Breast epithelium (tissue), 3 donors: ENCODE results near the gene PLEKHM2.

Experiments
- POLR2A ChIP-seq: fragments of 450-650 bp; IDR thresholded peaks from one replicate; pipeline ENCODE4 v1.6.1; 2016; ENCODE audit warnings: antibody characterized with exemption, mild to moderate bottlenecking, moderate library complexity
- POLR2AphosphoS5 ChIP-seq, 3 donors: sonication (generic); formaldehyde crosslinking; IDR thresholded peaks; one replicate each; pipeline ENCODE4 v1.6.1; 2017; ENCODE audit warnings: antibody characterized with exemption in 3 of 3

DNA sequence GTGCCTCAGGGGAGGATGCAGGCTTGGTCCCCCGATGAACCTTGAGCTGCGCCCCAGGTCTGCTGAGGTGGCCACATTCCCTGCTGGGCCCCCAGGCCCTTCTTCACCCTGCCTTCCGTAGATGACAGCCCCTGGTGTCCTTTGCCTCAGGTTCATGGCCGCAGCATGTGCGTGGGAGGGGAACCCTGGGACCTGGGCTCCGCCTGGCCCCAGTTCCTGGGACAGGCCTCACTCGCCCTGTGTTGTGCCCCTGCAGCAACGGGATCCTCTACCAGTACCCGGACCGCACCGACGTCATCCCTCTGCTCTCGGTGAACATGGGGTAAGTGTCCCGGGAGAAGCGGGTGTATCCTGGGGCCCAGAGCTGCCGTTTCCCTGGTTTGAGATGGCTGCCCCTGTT lies 46.8 kb downstream of the PLEKHM2 start:
- TF ChIP-seq POLR2A (no peak), POLR2AphosphoS5 (IDR thresholded peaks at IDR 0.05) (no peak)
